Measurements from ENCODE around the gene WRAP53.
"Not testable (repeated sequence)": the region's sequence is repeated elsewhere in the genome, so short reads cannot be mapped to it uniquely, and the experiment has no call there.

Gene WRAP53

DNA sequence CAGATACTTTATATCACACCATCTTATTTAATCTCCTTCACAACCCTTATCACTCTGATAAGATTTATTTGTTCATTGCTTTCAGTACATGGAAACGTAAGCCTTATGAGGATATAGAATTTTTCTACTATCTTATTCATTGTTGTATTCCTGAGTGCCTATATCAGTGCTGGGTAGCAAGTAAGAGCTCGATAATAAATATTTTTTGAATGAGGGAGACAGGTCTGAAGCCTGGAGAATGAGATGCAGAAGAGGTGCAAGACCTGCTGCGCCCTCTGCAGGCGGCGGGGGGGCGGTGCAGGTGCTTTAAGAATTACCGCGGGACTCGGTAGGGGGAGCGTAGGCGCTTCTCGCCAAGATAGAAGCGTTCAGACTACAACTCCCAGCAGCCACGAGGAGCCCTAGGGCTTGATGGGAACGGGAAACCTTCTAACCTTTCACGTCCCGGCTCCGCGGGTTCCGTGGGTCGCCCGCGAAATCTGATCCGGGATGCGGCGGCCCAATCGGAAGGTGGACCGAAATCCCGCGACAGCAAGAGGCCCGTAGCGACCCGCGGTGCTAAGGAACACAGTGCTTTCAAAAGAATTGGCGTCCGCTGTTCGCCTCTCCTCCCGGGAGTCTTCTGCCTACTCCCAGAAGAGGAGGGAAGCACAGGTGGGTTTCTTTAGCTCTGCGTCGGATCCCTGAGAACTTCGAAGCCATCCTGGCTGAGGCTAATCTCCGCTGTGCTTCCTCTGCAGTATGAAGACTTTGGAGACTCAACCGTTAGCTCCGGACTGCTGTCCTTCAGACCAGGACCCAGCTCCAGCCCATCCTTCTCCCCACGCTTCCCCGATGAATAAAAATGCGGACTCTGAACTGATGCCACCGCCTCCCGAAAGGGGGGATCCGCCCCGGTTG, at the start of gene WRAP53:
TSS of gene WRAP53 (plus strand) at position 570 of the 900 bp plus-strand sequence. CDS start at position 742, 172 bp downstream.
- peak; percentile 88 to 93 for DNase-seq (ENCODE audit: low read depth in 2 of 2)

DNA sequence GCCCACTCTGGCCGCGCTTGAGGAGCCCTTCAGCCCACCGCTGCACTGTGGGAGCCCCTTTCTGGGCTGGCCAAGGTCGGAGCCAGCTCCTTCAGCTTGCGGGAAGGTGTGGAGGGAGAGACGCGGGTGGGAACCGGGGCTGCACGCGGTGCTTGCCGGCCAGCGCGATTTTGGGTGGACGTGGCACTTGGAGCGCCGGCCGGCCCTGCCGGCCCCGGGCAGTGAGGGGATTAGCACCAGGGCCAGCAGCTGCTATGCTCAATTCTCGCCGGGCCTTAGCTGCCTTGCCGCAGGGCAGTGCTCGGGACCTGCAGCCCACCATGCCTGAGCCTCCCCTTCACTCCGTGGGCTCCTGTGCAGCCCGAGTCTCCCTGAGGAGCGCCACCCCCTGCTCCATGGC, 47.5 kb upstream of the WRAP53 start:
- DNase-seq (ENCODE audit: low read depth in 2 of 2): no peak

DNA sequence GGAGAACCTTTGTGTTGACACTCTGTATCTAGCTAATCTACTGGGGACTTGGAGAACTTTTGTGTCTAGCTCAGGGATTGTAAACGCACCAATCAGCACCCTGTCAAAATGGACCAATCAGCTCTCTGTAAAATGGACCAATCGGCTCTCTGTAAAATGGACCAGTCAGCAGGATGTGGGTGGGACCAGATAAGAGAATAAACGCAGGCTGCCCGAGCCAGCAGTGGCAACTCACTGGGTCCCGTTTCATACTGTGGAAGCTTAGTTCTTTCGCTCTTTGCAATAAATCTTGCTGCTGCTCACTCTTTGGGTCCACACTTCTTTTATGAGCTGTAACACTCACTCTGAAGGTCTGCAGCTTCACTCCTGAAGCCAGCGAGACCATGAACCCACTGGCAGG, 46.6 kb upstream of the WRAP53 start:
- DNase-seq (ENCODE audit: low read depth in 2 of 2): not testable (repeated sequence)

DNA sequence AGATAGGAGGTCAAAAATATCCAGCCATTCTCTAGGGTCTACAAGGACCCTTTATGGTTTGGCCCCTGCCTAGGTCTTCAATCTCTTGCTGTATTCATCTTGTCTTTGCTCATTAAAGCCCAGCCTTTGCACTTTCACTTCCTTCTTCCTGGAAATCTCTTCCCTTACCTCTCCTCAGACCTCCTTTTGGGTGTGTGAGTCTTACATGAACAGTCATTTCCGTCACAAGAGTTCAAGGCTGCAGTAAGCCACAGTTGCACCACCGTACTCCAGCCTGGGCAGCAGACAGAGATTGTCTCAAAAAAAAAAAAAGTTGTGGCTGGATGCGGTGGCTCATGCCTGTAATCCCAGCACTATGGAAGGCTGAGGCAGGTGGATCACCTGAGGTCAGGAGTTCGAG, 43.5 kb upstream of the WRAP53 start:
- DNase-seq (ENCODE audit: low read depth in 2 of 2): no peak

DNA sequence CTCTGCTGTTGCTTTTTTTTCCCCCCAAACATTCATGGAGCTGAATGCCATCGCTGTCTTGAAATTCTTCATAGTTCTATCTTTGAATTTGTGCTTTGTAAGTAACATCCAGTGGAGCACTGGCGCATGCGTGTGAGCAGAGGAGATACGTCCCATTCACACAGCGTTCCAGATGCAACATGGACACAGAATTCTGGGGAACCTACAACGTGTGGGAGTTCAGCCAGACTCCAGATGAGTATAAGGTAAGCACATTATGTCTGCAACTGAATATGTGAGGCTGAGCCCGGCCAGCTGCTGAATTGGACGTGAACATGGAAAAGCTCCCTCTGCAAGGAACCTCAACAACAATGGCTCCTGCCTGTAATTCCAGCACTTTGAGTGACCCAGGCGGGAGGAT, 41.8 kb upstream of the WRAP53 start:
- DNase-seq (ENCODE audit: low read depth in 2 of 2): no peak

DNA sequence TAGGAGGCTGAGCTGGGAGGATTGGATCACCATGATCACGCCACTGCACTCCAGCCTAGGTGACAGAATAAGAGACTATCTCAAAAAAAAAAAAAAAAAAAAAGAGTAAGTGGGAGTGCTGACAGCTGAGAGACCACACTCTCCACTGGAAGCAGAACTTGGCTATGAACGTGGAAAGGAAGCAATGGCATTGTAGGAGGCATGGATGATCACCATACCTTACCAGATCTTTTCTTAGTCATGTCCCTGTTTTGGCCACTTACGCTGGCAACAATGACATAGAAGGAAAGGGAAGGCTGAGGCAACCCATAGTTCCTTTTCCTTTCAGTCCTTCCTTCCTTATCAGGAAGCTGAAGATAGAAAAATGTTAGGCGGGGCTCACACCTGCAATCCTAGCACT, 41.3 kb upstream of the WRAP53 start:
- DNase-seq (ENCODE audit: low read depth in 2 of 2): no peak

DNA sequence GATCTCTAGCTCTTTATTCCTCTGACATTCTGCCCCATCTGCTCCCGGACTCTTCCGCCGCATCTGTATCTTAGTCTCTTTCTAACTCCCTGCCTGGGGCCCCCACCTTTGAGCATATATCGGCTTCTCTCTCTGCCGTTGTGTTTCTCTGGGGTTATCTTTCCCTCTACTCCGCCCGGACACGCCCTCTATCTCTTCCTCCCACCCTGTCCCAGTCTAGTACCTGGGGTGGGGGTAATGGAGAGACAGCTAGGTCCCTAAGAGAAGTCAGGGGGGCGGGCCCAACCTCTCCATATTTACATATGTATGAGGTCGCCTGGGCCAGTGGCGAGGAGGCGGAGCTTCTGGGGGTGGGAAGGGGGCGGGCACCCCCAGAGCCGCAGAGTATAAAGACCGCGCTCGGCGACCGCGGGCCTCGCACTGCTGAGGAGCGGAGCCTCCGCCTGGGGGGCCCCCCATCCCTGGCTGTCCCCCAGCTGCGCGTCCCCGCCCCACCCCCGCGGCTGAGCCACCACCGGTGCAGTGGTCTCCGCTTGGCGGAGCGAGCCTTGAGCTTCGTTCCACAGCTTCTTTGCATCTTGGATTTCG, 37.7 kb upstream of the WRAP53 start, which contains the start of gene ATP1B2:
TSS of gene ATP1B2 (plus strand) at position 418 of the 588 bp plus-strand sequence. CDS start 593 bp downstream, outside the sequence.
- peak; percentile 49 to 63 for DNase-seq (ENCODE audit: low read depth in 2 of 2)

DNA sequence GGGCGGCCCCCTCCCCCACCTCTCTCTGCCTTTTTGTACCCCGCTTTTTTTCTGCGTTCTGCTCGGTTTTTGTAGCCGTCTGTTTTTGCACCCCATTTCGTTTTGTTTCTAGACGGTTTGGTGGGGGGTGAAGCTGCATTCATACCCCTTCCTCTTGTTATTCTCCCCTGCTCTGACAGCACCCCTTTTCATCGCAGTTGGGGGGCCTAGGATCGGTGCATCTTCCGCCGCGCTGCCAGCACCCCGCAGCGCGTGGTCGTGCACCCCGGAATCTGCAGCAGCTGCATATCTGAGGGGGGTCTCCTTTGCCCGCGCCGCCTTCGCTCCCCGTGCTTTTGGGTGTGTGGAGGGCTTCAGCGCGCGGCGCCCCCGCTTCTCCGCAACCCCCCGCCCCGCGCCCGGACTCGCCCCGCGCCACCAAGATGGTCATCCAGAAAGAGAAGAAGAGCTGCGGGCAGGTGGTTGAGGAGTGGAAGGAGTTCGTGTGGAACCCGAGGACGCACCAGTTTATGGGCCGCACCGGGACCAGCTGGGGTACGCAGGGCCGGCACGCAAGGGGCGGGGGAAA, 37.1 kb upstream of the WRAP53 start:
- DNase-seq (ENCODE audit: low read depth in 2 of 2): no peak

DNA sequence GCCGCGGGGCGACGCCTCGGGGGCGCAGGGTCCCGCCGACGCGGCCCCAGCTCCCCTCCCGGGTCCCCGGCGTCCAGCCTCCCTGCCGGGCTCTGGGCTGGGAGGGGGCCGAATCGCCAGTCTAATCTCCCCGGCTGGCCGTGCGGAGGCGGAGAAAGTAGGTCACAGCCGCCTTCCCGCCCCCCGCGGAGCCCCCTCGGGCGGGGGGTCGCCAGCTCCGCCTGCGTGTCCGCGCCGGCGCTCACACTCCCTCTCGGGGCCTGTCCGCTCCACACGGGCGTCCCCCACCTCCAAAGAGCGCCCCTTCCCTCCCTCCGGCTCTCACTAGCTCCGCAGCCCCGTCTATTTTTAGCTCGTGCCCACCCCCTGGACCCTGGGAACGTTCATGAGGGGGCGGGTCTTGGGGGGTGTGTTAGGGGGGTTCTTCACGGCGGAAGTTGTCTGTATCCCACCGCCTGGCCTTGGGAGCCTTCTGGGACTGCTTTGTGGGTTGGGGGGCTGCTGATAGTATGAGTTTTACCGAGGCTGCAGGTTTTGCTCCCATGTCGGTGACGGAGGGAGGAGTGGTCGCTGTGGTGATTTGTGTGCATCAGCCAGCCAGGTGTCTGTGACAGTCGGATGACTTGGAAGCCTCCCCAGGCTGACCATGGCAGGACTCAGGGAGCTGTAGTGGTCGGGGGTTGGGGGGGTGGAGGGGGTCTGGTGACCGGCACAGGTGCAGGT, 36.5 kb upstream of the WRAP53 start:
- DNase-seq (ENCODE audit: low read depth in 2 of 2): no peak

DNA sequence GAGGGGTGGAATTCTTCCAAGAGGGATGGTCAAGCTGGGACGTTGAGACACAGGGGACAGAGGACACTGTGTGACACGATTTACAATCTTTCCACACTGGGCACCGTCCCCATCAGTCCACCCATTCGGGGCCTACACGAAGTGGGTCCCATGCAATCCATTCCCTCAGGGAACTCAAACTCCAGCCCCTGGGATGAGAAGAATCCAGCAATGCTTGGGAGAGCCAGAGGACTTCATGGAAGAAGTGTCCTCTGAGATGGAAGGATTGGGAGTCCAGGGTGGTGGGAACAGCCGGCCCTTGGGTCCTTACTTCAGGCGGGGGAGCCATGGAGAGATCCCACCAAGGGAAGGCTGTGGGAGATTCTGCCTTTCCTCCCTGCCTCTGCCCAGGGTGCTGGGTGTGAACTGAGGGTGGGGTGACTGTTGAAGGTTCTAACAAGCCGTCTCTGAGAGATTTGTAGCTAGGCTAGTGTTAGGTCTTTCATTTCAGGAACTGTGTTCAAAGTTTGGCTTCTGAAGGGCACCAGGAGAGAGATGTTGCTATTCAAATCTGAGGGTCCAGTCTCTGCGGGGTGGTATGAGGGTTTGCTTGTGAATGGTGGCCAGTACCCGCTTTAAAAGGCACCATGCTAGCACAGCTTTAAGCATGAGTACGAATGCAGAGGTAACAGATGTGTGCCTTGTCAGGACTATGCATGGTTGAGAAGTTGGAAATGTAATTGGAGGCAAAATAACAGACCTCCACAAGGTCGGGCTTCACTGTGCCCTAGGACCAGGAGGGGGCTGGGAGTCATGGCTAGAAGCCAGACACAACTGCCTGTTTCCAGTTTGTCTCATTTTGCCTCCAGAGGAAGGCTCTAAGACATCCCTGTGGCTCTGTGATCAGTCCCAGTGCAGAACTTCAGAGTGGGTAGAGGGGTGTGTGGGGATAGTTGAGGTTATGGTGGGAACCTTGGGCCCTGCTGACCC, 35.6 kb upstream of the WRAP53 start:
- DNase-seq (ENCODE audit: low read depth in 2 of 2): no peak

DNA sequence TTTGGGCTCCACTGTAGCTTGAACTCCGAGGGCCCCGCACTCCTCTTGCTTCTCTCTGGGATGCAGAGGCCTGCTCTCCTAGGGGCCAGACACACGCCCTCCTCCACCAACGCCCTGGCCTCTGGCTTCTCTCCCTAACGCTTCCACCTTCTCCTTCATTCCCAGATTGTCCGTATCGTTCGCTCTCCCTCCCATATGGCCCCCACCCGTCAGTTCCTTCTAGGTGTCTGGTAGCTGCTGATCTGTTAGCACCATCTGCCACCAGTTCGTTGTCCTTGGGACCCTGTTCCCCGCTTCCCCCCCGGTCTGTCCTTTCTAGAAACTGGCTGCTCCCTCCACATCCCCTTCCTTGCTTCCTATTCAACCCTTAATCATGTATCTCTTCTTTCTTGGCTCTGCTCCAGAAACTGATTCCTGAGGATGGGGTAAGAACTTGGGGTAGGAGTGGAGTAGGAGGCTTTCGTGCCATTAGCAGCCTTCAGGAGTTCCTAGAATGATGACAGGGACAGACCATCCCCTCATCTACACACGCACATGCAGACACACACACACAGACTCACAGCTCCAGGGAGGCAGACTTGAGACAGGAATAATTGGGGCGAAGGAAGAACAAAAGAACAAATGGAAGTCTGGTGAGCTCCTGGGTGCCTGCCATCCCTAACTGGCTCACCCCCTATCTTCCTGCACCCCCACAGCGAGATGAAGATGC, 33.3 kb upstream of the WRAP53 start:
- DNase-seq (ENCODE audit: low read depth in 2 of 2): no peak

DNA sequence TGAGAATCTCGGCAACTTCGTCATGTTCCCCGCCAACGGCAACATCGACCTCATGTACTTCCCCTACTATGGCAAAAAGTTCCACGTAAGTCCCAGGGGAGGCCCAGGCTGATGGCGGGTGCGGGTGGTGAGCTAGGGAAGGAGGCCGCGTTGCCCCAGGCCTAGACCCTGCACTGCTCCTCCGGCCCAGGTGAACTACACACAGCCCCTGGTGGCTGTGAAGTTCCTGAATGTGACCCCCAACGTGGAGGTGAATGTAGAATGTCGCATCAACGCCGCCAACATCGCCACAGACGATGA, 32.8 kb upstream of the WRAP53 start:
- no peak for DNase-seq (ENCODE audit: low read depth in 2 of 2)

DNA sequence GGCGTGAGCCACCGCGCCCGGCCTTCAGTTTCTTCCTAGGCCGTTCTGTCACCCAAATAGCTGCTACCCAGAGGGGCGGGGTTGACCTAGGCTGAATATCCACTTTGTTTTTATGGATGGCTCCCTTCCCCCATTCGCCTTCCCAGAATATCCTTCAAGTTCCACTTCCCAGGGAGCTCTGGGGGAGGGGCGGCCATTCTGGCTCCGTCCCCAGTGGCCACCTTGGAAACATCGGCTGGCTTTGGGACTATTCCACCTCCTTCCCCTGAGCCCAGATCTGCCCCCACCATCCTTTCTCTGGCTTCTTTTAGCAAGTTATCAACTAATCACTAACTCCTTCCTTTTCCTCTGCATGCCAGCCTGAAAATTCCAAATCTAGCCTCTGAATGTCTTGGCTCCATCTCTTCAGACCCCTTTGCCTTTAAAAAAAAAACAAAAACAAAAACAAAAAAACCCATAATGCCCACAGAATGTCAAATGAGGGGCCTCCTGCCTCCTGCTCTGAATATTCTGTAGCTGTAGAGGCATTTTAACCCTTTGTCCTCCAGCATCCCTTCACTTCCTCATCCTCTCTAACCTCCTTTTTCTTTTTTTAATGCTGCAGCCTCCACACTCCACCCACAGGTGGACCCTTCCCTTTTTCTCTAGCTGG, 31.2 kb upstream of the WRAP53 start:
- no peak for DNase-seq (ENCODE audit: low read depth in 2 of 2)

DNA sequence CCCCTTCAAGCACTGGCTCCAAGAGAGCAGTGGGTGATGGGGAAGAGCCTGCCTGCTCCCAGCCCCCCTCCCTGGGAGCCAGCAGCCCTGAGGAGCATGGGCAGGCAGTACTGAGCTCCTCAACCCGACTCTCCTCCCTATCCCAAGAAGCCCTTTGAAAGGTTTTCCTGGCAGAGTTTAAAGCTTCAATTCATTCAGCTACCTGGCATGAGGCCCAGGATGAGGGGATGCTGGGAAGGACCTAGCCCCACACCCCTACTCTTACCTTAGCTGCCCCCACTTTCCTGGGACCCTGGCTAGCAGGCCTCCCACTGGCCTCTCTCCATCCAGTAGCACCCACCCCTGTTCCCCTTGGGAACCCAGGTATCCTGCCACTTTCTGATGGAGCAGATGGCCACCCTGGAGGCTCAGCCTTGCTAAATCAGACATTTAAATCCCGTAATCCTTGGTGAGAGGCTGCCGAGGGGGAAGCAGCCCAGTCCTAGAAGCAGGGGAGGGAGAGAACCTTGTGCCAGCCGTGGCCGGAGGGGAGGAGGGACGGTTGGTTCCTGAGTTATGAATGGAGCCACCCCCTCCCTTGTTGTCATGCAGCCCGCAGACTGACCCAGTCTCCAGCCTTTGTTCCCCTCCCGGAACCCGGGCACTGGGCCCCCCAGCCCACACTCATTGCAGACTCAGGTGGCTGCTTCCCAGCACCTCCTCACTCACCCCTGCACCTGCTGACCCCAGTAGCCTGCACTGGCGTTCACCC, 20.4 kb upstream of the WRAP53 start:
- DNase-seq (ENCODE audit: low read depth in 2 of 2): no peak

DNA sequence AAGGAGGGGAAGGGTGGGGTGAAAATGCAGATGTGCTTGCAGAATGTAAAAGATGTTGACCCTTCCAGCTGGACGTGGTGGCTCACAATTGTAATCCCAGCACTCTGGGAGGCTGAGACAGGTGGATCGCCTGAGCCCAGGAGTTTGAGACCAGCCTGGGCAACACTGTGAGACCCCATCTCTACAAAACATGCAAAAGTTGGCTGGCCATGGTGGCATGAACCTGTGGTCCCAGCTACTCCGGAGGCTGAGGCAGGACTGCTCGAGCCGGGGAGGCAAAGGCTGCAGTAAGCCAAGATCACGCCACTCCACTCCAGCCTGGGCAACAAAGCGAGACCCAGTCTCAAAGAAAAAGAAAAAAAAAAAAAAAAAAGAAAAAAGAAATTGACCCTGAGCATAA, 19.8 kb upstream of the WRAP53 start:
- DNase-seq (ENCODE audit: low read depth in 2 of 2): no peak

DNA sequence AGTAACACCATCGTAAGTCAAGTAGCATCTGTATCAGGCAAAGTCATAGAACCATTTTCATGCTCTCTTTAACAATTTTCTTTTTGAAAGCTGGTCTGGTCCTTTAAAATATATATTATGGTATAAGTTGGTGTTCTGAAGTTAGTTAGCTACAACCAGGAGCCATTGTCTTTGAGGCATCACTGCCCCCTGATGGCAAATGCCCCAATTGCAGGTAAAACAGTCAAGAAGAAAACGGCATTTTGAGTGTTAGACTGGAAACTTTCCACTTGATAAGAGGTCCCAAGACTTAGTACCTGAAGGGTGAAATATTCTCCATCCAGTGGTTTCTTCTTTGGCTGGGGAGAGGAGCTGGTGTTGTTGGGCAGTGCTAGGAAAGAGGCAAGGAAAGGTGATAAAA, 15.0 kb upstream of the WRAP53 start:
- DNase-seq (ENCODE audit: low read depth in 2 of 2): peak in 1 of 2 experiments; percentile 54

DNA sequence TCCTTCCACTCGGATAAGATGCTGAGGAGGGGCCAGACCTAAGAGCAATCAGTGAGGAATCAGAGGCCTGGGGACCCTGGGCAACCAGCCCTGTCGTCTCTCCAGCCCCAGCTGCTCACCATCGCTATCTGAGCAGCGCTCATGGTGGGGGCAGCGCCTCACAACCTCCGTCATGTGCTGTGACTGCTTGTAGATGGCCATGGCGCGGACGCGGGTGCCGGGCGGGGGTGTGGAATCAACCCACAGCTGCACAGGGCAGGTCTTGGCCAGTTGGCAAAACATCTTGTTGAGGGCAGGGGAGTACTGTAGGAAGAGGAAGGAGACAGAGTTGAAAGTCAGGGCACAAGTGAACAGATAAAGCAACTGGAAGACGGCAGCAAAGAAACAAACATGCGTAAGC, 13.3 kb upstream of the WRAP53 start:
- DNase-seq (ENCODE audit: low read depth in 2 of 2): no peak

DNA sequence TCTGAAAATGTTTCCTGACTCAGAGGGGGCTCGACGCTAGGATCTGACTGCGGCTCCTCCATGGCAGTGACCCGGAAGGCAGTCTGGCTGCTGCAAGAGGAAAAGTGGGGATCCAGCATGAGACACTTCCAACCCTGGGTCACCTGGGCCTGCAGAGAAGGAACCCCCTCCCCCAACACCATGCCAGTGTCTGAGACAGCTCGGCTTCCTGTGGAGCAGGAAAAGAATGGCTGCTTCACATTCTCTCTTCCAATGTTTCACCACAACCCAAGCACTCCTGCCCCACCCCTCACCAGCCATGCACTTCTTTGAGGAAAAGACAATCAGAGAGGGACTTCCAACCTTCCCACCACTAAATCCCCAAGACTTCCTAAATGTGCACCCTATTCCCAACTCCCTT, 11.7 kb upstream of the WRAP53 start:
- no peak for DNase-seq (ENCODE audit: low read depth in 2 of 2)

DNA sequence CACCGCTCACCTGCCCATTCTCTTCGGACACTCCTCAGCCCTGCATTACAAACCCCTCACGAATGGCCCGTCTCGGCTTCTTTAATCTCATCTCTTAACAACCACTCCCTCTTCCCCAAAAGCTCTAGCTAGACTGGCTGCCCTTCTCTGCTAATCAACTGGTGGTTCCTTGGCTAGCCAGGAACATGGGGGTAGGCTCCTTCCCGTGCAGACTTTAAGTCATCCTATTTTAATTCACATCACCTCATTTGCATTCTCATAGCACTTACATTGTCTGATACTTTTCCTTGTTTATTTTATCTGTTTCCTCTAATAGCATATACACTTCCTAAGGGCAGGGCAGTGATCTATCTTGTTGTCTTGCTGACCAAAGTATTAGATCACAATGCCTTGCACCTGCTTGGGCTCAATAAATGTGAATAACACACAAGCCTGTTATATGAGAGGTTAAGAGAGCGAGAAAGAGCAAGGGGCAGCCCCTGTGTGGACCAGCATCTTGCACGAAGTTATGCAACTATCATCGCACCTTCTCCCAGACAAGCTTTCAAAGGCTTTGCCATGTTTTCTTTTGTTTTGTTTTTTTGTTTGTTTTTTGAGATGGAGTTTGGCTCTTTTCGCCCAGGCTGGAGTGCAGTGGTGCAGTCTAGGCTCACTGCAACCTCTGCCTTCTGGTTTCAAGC, 10.7 kb upstream of the WRAP53 start:
- no peak for DNase-seq (ENCODE audit: low read depth in 2 of 2)

Measured in stimulated activated CD4-positive, alpha-beta T cell treated with anti-CD3 and anti-CD28 coated beads, Interleukin-12 subunit alpha, Interleukin-12 subunit beta, amount 100 ng/mL, for 24 hours (primary cell).